Measurements from ENCODE around the gene MRTFA. TPM values are rescaled to one million over a fixed set of nuclear protein-coding genes. Genes with fewer than 3 reads are reported as not detected.
"Not testable (repeated sequence)": the region's sequence is repeated elsewhere in the genome, so short reads cannot be mapped to it uniquely, and the experiment has no call there.

The MRTFA gene
- total RNA-seq, 2 donors from 2014 or later, result 38.5 to 58.8 TPM

DNA sequence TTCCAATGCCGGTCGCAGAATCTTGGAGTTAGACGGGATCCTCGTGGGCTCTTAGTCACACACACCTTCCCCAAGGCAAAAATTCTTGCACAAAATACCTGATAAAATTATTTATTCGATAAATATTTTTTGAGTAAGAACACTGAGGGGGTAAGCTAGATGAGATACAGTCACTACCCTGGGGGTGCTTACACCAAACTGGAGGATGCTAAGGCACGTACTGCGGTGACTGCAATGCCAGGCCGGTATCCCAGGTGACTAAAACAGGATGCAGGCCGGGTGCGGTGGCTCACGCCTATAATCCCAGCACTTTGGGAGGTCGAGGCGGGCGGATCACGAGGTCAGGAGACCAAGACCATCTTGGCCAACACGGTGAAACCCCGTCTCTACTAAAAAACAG is 1.7 kb upstream of the MRTFA start:
- ATAC-seq (no peak), DNase-seq (ENCODE audit: low spot score in 2 of 2) (no peak)
- H3K36me3 Mint-ChIP-seq, result peaks cover 5 to 7% of the 10 kb centered on the region in 2 donors
- H3K27ac Mint-ChIP-seq, result peak overlapping the region in 1 of 2 donors; percentile 95
- H3K9me3 Mint-ChIP-seq, result no peaks in the 10 kb centered on the region

- peak; percentile 64 to 87 for DNase-seq (ENCODE audit: low spot score in 2 of 2)
- no peaks in the 10 kb centered on the region for H3K9me3 Mint-ChIP-seq
- H3K27ac Mint-ChIP-seq, result peak overlapping the region; percentile 92 to 95
- peaks cover 5 to 7% of the 10 kb centered on the region in 2 donors for H3K36me3 Mint-ChIP-seq
- peak; percentile 49 to 57 for ATAC-seq
These were observed 948 bp upstream of the MRTFA start for GRCh38 chr22:40637183-40638150.

GRCh38 chr22:40635940-40636379 is 559 bp downstream of the MRTFA start:
- Mint-ChIP-seq H3K27ac (peak overlapping the region; percentile 95), H3K9me3 (no peaks in the 10 kb centered on the region), H3K36me3 (peaks cover 5 to 7% of the 10 kb centered on the region in 2 donors)
- DNase-seq (ENCODE audit: low spot score in 2 of 2) (peak in 1 of 2 donors; percentile 36), ATAC-seq (peak in 1 of 2 donors; percentile 1)

- no peak for ATAC-seq
- H3K27ac Mint-ChIP-seq, result peak overlapping the region; percentile 95
- DNase-seq (ENCODE audit: low spot score in 2 of 2), result no peak
- H3K36me3 Mint-ChIP-seq, result peaks cover 5 to 7% of the 10 kb centered on the region in 2 donors
- H3K9me3 Mint-ChIP-seq, result no peaks in the 10 kb centered on the region
These were observed 1.2 kb downstream of the MRTFA start for GRCh38 chr22:40635043-40635939.

DNA sequence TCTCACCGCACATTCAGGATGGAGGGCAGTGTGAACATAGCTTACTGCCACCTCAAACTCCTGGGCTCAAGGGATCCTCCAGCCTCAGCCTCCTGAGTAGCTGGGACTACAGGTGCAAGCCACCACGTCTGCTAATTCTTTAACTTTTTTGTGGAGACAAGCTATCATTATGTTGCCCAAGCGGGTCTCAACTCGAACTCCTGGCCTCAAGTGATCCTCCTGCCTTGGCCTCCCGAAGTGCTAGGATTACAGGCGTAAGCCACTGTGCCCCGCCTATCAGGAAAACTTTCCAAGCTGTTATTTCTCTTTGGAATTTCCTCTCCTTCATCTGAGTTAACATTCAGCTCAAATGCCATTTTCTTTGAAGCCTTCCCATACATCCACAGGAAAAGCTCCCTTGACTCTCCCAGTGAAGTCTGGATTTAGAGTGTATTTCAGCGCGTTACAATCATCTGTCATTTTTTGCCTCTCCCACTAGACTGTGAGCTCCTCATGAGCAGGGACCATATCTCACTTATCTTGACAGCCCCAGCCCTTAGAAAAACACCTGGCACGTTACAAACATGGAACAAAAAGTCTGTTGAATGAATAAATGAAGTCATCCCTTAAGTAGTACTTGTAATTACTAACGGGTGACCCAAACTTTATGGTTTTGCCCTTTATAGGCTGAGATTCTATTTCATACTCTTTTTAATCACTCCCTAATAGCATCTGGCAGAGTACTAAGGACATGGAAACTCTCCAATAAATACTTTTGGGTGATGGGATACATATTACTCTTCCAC is 2.2 kb downstream of the MRTFA start:
- ATAC-seq (no peak), DNase-seq (ENCODE audit: low spot score in 2 of 2) (no peak)
- Mint-ChIP-seq H3K27ac (no peak overlapping the region), H3K36me3 (peaks cover 5 to 7% of the 10 kb centered on the region in 2 donors), H3K9me3 (no peaks in the 10 kb centered on the region)

DNA sequence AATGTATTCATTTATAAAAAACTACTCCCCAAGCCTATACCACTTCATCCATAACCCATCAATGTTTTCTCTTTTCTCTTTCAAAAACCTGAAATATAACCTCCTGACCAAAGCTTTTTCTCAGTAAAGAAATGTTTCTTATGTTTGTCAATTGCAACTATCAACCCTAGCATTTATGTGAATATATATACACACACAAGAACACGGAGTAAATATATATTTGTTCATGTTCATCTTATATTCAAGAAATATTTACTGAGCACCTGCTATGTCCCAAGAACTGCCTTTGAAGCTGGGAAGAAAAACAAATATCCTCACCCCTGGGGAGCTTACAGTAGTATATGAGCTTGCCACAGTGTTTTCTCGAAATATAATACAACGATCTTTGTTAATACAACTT is 3.5 kb downstream of the MRTFA start:
- Mint-ChIP-seq H3K27ac (no peak overlapping the region), H3K9me3 (no peaks in the 10 kb centered on the region), H3K36me3 (peaks cover 5 to 7% of the 10 kb centered on the region in 2 donors)
- no peak for DNase-seq (ENCODE audit: low spot score in 2 of 2)
- ATAC-seq, result no peak

- DNase-seq (ENCODE audit: low spot score in 2 of 2) (no peak), ATAC-seq (no peak)
- H3K36me3 Mint-ChIP-seq, result peaks cover 5 to 7% of the 10 kb centered on the region in 2 donors
- H3K9me3 Mint-ChIP-seq, result no peaks in the 10 kb centered on the region
- no peak overlapping the region for H3K27ac Mint-ChIP-seq
These were observed 4.6 kb downstream of the MRTFA start for GRCh38 chr22:40631925-40632324.

DNA sequence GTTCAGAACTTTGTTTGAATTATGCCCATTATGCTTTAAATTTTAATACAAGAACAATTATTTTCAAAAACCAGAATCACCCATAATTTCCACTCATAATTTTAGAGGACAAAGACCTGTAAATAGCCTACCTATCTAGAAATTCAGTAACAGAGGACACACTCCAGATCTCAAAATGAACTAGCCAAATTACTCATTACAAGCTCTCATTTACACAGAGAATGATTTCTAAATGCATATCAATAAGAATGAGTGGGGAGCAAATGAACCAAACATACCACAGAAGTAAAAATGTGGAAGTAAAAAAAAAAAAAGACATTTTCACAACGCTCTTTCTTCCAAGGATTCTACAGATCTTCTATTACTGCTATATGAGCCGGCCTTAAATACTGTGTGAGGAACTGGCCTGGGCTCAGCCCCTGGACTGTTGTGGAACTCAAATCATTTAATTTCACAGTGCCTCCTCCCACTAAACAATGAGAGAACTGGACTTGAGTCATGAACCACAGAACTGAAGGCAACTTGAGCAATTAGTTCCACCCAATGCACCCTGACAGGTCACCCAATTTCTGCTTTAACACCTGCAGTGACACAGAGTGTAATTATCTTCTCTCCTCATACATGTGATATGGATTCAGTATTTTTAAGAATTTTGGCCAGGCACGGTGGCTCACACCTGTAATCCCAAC is 8.0 kb downstream of the MRTFA start:
- DNase-seq (ENCODE audit: low spot score in 2 of 2), result peak in 1 of 2 donors; percentile 29
- H3K9me3 Mint-ChIP-seq, result no peaks in the 10 kb centered on the region
- peak overlapping the region; percentile 22 to 75 for H3K27ac Mint-ChIP-seq
- no peaks in the 10 kb centered on the region for H3K36me3 Mint-ChIP-seq
- peak; percentile 79 to 92 for ATAC-seq

GRCh38 chr22:40627612-40628011 is 8.9 kb downstream of the MRTFA start:
- ATAC-seq (no peak), DNase-seq (ENCODE audit: low spot score in 2 of 2) (no peak)
- Mint-ChIP-seq H3K27ac (peak overlapping the region in 1 of 2 donors; percentile 17), H3K9me3 (peaks cover 0 to 2% of the 10 kb centered on the region in 2 donors), H3K36me3 (peaks cover under 1 to 3% of the 10 kb centered on the region in 2 donors)

GRCh38 chr22:40626851-40627250 is 9.7 kb downstream of the MRTFA start:
- no peak overlapping the region for H3K27ac Mint-ChIP-seq

DNA sequence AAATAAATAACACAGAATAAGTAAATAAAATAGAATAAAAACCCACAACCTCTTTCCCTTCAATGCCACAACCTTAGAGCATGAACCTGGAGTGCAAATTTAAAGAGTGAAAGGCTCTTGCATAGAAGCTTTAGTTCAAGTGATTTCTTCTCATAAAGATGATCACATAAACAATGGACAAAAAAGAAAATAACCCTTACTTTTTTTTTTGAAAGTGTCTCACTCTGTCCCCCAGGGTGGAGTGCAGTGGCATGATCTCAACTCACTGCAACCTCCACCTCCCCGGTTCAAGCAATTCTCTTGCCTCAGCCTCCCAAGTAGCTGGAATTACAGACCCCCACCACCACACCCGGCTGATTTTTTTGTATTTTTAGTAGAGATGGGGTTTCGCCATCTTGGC is 10.7 kb downstream of the MRTFA start:
- not testable (repeated sequence) for ATAC-seq; H3K27ac Mint-ChIP-seq; H3K36me3 Mint-ChIP-seq; DNase-seq (ENCODE audit: low spot score in 2 of 2)
- peaks cover 5 to 12% of the 10 kb centered on the region in 2 donors for H3K9me3 Mint-ChIP-seq

More at GRCh38 chr22:40626851-40627250, 9.7 kb downstream of the MRTFA start:
- no peak for DNase-seq (ENCODE audit: low spot score in 2 of 2)
- peaks cover 0 to 6% of the 10 kb centered on the region in 2 donors for H3K9me3 Mint-ChIP-seq
- H3K36me3 Mint-ChIP-seq, result peaks cover 4 to 6% of the 10 kb centered on the region in 2 donors
- no peak for ATAC-seq

GRCh38 chr22:40625281-40625680 is 11.2 kb downstream of the MRTFA start:
- Mint-ChIP-seq H3K9me3 (peaks cover 9 to 12% of the 10 kb centered on the region in 2 donors), H3K36me3 (peaks cover 12 to 14% of the 10 kb centered on the region in 2 donors)
- H3K27ac Mint-ChIP-seq; DNase-seq (ENCODE audit: low spot score in 2 of 2); ATAC-seq: not testable (repeated sequence)

DNA sequence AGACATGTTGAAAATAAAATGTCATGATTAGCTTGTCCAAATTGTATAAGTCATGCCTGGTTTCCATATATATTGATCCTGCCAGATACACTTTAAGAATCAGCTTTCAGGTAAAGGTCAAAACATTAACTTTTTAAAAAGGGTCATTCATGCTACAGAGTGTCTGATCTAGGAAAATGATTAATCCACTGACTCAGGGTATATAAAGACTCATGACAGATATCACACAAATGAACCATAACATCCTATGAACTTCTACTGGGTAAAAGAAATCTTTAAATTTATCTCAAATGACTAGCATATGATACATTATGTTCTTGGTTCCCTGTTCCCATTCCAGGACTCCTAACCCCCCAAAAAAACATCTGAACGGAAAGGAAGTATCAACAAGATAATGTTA is 11.7 kb downstream of the MRTFA start:
- DNase-seq (ENCODE audit: low spot score in 2 of 2), result no peak
- peak in 1 of 2 donors; percentile 71 for ATAC-seq
- H3K27ac Mint-ChIP-seq, result peak overlapping the region in 1 of 2 donors; percentile 7
- peaks cover 9 to 12% of the 10 kb centered on the region in 2 donors for H3K9me3 Mint-ChIP-seq
- peaks cover 12 to 14% of the 10 kb centered on the region in 2 donors for H3K36me3 Mint-ChIP-seq

- H3K9me3 Mint-ChIP-seq, result peaks cover 9 to 12% of the 10 kb centered on the region in 2 donors
- H3K36me3 Mint-ChIP-seq, result peaks cover 12 to 22% of the 10 kb centered on the region in 2 donors
- no peak for ATAC-seq
- no peak overlapping the region for H3K27ac Mint-ChIP-seq
- no peak for DNase-seq (ENCODE audit: low spot score in 2 of 2)
These were observed 15.0 kb downstream of the MRTFA start for GRCh38 chr22:40621309-40622151.
